ENCODE results near the gene MT1E.

MT1E gene

GRCh38 chr16:56626685-56627084, 1.1 kb downstream of the MT1E start:
- no peak for DNase-seq (ENCODE audit: low read depth in 2 of 2)

DNA sequence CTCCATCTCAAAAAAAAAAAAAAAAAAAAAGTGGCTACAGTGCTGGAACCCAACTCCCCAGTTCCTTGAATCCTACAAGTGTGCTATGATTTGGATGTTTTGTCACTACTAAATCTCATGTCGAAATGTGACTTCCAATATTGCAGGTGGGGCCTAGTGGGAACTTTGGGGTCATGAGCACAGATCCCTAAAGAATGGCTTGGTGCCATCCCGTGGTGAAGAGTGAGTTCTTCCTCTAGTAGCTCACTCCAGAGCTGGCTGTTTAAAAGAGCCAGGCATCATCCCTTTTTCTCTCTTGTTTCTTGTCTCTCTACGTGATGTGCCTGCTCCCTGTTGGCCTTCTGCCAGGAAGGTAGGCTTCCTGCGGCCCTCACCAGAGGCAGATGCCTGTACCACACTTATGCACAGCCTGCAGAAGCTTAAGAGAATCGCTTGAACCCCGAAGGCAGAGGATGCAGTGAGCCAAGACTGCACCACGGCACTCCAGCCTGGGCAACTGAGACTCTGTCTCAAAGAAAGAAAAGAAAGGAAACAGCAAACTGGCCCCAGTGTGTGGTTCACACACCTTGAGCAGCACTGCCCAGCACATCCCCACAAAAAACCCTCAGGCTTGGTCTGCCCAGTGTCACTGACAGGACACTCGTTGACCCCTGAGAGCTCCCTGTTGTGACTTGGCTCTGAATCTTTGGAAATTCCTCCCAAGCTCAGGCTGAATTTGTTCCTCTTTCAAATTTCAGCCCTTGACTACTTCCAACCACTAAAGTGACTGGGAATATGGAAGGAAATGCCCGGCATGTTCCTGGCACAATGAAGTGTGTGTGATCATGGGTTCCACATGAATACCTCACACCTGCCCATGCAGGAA, 3.1 kb downstream of the MT1E start:
- DNase-seq (ENCODE audit: low read depth in 2 of 2): no peak

GRCh38 chr16:56629531-56629930, 4.0 kb downstream of the MT1E start:
- no peak for DNase-seq (ENCODE audit: low read depth in 2 of 2)

DNA sequence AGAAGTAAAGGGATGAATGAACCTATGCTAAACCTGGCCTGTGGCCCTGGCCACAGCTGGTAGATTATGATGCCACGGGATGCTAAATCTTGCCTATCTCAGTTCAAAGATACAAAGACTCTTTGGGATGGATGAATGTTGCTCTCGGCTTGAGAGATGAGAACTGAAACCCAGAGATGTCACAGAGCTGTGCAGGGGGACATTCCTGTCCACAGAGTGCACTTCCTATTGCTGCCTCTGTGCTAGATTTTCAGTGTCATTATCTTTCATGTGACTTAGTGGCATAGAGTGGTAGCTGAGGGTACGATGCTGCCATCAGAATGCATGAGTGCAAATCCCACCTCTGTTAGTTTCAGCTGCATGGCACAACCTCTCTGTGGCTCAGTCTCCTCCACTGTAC, 4.6 kb downstream of the MT1E start:
- DNase-seq (ENCODE audit: low read depth in 2 of 2): no peak

DNA sequence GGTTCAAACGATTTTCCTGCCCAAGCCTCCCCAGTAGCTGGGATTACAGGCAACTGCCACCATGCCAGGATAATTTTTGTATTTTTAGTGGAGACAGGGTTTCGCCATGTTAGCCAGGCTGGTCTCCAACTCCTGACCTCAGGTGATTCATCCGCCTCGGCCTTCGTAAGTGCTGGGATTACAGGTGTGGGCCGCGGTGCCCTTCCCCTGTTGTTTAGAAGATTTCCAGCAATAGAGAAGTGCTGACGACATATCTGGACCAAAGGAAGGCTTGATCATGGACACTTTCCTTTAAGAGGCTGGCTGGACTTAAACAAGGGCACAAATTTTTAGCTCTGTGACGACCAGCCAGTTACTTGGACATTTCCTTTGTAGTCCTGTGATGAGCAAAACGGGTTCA, 5.6 kb downstream of the MT1E start:
- no peak for DNase-seq (ENCODE audit: low read depth in 2 of 2)

DNA sequence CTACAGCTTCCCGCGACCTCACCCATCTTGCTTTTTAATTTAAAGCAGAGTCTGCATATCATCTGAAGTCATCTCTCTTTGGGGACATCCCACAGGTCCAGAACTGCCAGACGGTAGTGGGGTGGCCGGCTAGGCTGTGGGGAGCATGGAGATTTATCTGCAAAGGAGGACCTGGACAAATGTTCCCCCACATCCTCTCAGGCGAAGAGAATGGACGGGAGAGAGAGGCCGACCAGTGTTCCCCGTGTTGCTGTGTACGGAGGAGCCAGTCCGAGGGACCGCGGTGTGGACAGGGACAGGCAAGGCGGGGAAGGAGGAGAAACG, 6.2 kb downstream of the MT1E start:
- no peak for DNase-seq (ENCODE audit: low read depth in 2 of 2)

DNA sequence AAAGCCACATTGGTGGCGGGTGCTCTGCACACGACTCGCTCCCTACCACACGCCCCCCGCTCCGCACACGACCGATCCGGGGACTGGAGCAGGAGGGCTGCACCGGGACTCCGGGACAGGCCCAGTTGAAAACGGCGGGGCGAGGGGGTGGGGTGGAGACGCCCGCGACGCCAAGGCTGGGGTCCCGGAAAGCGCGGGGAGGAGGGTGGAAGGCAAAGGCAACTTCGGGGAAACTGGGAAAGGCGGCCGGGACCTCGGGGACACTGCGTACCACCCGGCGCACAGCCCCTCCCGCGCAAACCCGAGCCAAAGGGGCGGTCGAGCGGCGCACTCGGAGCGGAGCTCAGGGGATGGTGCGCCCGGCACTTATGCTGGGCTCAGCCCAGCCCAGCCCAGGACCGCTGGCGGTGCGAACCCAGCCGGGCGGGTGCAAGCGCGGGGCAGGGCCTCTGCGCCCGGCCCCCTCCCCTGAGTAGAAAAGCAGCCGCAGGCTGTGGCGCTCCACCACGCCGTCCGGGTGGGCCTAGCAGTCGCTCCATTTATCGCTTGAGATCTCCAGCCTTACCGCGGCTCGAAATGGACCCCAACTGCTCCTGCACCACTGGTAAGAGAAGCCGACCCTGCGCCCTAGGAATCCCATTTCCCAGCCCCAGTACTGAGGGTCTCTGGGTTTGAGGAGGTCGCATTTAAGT, 6.7 kb downstream of the MT1E start, which contains the start of gene MT1M:
Gene MT1M (plus strand): TSS at position 504 of the 692 bp plus-strand sequence. CDS start 73 bp downstream, at position 577.
- DNase-seq (ENCODE audit: low read depth in 2 of 2): no peak

DNA sequence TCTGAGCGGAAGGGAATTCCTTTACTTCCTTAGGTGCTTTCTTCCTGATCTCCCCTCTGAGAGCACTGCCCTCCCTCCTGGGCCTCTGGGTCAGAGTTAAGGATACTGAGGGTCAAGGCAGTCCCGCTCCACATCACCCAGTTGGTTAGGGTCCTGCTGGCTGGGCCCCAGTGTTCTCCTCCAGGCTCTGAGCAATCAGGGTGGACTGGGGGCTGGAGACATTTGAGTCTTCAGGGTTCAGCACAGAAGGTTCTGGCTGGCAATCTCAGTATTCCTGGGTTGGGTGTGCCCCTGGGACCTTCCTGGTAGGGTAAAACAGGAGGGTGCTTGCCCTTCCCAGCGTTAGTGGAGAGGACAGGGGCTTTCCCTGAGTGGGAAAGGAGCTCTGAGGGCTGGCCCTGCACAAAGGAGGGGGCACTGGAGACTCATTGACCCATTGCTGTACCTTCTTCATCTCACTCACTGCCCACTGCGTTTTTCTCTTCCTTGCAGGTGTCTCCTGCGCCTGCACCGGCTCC, 7.3 kb downstream of the MT1E start:
- DNase-seq (ENCODE audit: low read depth in 2 of 2): no peak

- DNase-seq (ENCODE audit: low read depth in 2 of 2): no peak
Measured at GRCh38 chr16:56633535-56633934, 8.0 kb downstream of the MT1E start.

DNA sequence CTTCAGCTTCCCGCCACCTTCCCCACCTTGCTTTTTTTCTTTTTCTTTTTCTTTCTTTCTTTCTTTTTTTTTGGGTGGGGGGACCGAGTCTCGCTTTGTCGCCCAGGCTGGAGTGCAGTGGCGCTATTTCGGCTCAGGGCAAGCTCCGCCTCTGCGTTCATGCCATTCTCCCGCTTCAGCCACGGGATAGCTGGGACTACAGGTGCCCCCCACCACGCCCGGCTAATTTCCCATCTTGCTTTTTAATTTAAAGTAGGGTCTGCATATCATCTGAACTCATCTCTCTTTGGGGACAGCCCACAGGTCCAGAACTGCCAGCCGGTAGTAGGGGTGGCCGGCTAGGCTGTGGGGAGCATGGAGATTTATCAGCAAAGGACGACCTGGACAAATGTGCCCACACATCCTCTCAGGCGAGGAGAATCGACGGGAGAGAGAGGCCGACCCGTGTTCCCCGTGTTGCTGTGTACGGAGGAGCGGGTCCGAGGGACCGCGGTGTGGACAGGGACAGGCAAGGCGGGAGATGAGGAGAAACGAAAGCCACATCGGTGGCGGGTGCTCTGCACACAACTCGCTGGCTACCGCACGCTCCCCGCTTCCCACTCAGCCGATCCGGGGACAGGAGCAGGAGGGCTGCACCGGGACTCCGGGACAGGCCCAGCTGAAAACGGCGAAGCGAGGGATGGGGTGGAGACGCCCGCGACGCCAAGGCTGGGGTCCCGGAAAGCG, 9.3 kb downstream of the MT1E start:
- DNase-seq (ENCODE audit: low read depth in 2 of 2): no peak

- no peak for DNase-seq (ENCODE audit: low read depth in 2 of 2)
Measured at GRCh38 chr16:56635441-56635967, 9.9 kb downstream of the MT1E start.

DNA sequence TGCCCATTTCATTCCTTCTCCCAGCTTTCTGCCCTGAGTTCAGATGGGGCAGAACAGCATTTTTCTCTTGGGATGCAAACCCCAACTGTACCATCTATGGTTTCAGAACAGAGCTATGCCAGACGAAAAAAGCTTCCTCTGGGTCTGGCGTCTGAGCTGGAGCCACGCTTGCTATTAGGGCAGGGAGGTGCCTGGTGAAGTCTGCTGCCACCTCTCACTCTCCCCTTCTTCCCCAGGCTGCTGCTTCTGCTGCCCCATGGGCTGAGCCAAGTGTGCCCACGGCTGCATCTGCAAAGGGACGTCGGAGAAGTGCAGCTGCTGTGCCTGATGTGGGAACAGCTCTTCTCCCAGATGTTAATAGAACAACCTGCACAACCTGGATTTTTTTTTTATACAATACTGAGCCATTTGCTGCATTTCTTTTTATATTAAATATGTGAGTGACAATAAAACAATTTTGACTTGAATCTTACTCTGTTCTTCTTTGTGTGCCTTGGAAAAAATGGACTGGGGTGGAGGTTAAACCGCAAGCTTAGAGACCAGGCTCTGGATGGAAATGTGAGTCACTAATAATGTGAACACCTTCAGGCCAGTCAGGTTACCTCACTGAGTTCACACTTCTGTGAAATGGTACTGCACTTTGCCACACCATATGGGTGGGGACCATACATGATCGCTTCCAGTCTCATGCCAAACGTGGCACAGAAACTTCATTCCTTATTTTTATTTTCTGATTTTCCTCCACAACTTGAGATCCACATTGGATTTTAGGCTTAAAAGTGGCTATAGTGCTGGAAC, 11.2 kb downstream of the MT1E start:
- no peak for DNase-seq (ENCODE audit: low read depth in 2 of 2)

GRCh38 chr16:56637814-56638750, 12.5 kb downstream of the MT1E start, which contains the start of gene MT1A:
Gene MT1A, plus strand, starts transcription at chr16:56638666. Its CDS starts 73 bp downstream, at chr16:56638739.
- no peak for DNase-seq (ENCODE audit: low read depth in 2 of 2)

DNA sequence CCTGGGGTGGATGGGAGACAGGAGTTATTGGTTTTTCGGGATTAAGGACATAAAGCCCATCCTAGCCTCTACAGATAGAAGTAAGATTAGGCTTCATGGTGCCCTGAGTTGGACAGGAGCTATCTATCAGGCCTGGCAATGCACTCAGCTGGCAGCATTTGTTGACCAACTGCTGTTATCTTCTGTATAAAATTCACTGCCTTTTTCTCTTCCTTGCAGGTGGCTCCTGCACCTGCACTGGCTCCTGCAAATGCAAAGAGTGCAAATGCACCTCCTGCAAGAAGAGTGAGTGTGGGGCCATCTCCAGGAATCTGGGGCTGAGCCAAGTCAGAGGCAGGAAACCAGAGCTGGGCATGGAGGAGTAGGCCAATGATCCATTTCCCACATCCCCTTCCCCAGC, 13.5 kb downstream of the MT1E start:
- DNase-seq (ENCODE audit: low read depth in 2 of 2): no peak

GRCh38 chr16:56640076-56640475, 14.5 kb downstream of the MT1E start:
- no peak for DNase-seq (ENCODE audit: low read depth in 2 of 2)

- no peak for DNase-seq (ENCODE audit: low read depth in 2 of 2)
Measured at GRCh38 chr16:56641166-56641565, 15.6 kb downstream of the MT1E start.

DNA sequence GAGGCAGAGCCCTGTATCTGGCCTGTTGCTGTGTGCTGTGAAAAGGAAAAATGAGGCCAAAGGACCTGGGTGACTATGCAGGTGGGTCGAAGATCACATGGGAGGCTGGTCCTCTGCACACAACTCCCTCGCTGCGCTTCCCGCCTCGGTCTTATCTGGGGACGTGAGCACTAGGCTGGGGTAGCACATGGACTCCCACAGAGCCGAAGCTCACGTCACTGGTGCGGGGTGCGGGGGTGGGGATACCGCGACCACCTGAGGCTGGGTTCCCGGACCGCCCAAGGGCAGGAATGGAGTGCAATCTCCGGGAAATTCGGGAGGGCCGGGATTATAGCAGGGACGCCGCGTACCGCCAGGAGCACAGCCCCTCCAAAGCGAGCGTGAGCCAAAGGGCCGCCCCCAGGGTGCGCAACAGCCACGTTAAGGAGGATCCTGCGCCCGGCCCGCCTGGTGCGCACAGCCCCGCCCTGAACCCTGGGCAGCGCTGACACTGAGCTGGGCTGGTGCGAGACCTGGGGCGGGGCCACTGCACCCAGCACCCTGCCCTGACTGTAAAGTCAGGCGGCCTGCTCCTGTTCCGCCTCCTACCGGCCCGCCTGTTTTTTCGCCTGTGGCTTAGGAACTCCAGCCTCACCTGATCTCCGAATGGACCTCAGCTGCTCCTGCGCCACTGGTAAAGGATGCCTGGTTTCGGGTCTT, 17.6 kb downstream of the MT1E start:
- DNase-seq (ENCODE audit: low read depth in 2 of 2): peak; percentile 58 to 70

- DNase-seq (ENCODE audit: low read depth in 2 of 2): no peak
Measured at GRCh38 chr16:56643833-56644232, 18.3 kb downstream of the MT1E start.

GRCh38 chr16:56645311-56645710, 19.7 kb downstream of the MT1E start:
- no peak for DNase-seq (ENCODE audit: low read depth in 2 of 2)
